KMS-11 (cell line): ENCODE measurements around the gene KCNAB1.

Experiments used
- H2AFZ ChIP-seq: fragments of 200-600 bp; sonication (generic); 2 replicates; pipeline ENCODE4 v1.6.1; 2016; ENCODE audit warnings: antibody characterized with exemption, mixed run types, low read depth
- H3K27ac ChIP-seq: fragments of 200-600 bp; sonication (generic); 2 replicates; pipeline ENCODE4 v1.6.1; 2016; ENCODE audit warnings: mild to moderate bottlenecking, mixed run types
- H3K27me3 ChIP-seq: fragments of 200-600 bp; sonication (generic); 2 replicates; pipeline ENCODE4 v1.6.1; 2017; ENCODE audit warnings: mild to moderate bottlenecking, low read depth, mixed run types, moderate library complexity; ENCODE audit not compliant: insufficient read depth
- H3K36me3 ChIP-seq: fragments of 200-600 bp; sonication (generic); 2 replicates; pipeline ENCODE4 v1.6.1; 2017; ENCODE audit warnings: mild to moderate bottlenecking, mixed run types; ENCODE audit not compliant: insufficient read depth
- H3K4me1 ChIP-seq: fragments of 200-600 bp; sonication (generic); 2 replicates; pipeline ENCODE4 v1.6.1; 2016; ENCODE audit warnings: mild to moderate bottlenecking, low read depth, mixed run types; ENCODE audit not compliant: poor library complexity, severe bottlenecking
- H3K4me2 ChIP-seq: fragments of 200-600 bp; sonication (generic); 2 replicates; pipeline ENCODE4 v1.7.0; 2016; ENCODE audit warnings: mild to moderate bottlenecking, mixed run types
- H3K4me3 ChIP-seq: fragments of 200-600 bp; sonication (generic); IDR thresholded peaks from 2 replicates; pipeline ENCODE4 v1.6.1; 2017; ENCODE audit warnings: low read depth, low read length, mixed read lengths; ENCODE audit not compliant: insufficient read depth
- H3K79me2 ChIP-seq: fragments of 200-600 bp; sonication (generic); 2 replicates; pipeline ENCODE4 v1.6.1; 2016; ENCODE audit warnings: low read depth, mixed run types; ENCODE audit not compliant: insufficient read depth
- H3K9ac ChIP-seq: fragments of 200-600 bp; sonication (generic); 2 replicates; pipeline ENCODE4 v1.6.1; 2016; ENCODE audit warnings: mild to moderate bottlenecking, mixed run types
- H4K20me1 ChIP-seq: fragments of 200-600 bp; sonication (generic); 2 replicates; pipeline ENCODE4 v1.6.1; 2016; ENCODE audit warnings: mild to moderate bottlenecking, mixed run types; ENCODE audit not compliant: insufficient read depth
- CTCF ChIP-seq: fragments of 200-600 bp; sonication (generic); conservative IDR thresholded peaks from 2 replicates; pipeline ENCODE4 v1.6.1; 2017; ENCODE audit warnings: low read depth, mild to moderate bottlenecking, antibody characterized with exemption, low read length, moderate library complexity, mixed read lengths

KCNAB1 gene

GRCh38 chr3:156471431-156471830 lies 351.1 kb downstream of the KCNAB1 start:
- Histone ChIP-seq H3K9ac (no peak overlapping the region), H3K4me1 (no peaks in the 10 kb centered on the region), H3K4me2 (no peak overlapping the region), H3K4me3 (no peak overlapping the region), H3K27ac (no peak overlapping the region), H3K79me2 (no peaks in the 10 kb centered on the region), H3K27me3 (no peaks in the 10 kb centered on the region), H2AFZ (no peak overlapping the region), H4K20me1 (no peaks in the 10 kb centered on the region), H3K36me3 (no peaks in the 10 kb centered on the region)
- TF ChIP-seq CTCF, result no peak

GRCh38 chr3:156472150-156472549 lies 351.8 kb downstream of the KCNAB1 start:
- Histone ChIP-seq H3K4me2 (no peak overlapping the region), H3K79me2 (no peaks in the 10 kb centered on the region), H3K9ac (no peak overlapping the region), H3K27ac (no peak overlapping the region), H3K27me3 (no peaks in the 10 kb centered on the region), H3K4me3 (no peak overlapping the region), H2AFZ (no peak overlapping the region), H3K4me1 (no peaks in the 10 kb centered on the region), H3K36me3 (no peaks in the 10 kb centered on the region), H4K20me1 (no peaks in the 10 kb centered on the region)
- TF ChIP-seq CTCF, result no peak; the same call in 1 of the 2 replicates

DNA sequence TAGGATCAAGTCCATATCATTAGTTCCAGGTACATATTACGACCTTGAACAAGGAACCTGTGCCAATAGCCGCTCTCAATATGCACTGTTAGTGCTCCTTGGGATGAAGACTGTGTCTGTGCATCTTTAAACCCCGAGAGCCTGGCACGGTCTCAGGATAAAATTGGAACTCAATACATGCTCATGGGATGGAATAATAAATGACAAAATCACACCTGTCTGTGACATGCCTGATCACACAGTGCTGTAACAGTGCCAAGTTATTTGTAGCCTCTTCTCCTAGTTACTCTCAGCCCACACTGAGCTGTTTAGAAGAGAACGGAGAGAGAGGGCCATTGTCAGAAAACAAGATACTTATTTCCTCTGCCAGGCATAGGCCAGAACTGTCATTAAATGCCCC lies 352.3 kb downstream of the KCNAB1 start:
- Histone ChIP-seq H3K79me2 (no peaks in the 10 kb centered on the region), H2AFZ (no peak overlapping the region), H3K36me3 (no peaks in the 10 kb centered on the region), H3K4me2 (no peak overlapping the region), H3K4me3 (no peak overlapping the region), H3K9ac (no peak overlapping the region), H3K27ac (no peak overlapping the region), H3K27me3 (no peaks in the 10 kb centered on the region), H3K4me1 (no peaks in the 10 kb centered on the region), H4K20me1 (no peaks in the 10 kb centered on the region)
- TF ChIP-seq CTCF, result no peak

DNA sequence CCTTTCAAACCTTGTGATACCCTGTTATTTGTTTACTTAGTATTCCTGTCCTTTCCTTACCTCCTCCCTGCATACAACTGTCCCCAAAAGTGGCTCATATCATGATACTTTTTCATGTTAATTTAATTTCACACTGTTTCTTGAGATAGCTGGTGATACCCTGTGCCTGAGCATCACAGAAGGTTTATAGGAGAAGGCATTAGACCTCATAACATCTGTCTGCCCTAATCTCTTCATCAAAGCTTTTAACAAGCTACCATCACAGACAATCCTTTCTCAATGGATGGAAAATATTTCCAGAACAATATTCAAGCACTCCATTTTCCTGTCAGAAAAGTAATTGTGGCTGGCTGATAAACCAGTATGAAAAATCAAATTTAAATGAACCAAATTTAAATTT lies 353.0 kb downstream of the KCNAB1 start:
- no peak overlapping the region for H3K27ac ChIP-seq

More for the DNA sequence above, 353.0 kb downstream of the KCNAB1 start:
- Histone ChIP-seq H2AFZ (no peak overlapping the region), H3K4me1 (no peaks in the 10 kb centered on the region), H4K20me1 (no peaks in the 10 kb centered on the region), H3K4me3 (no peak overlapping the region), H3K9ac (no peak overlapping the region), H3K4me2 (no peak overlapping the region), H3K36me3 (no peaks in the 10 kb centered on the region), H3K79me2 (no peaks in the 10 kb centered on the region), H3K27me3 (no peaks in the 10 kb centered on the region)
- no peak for TF ChIP-seq CTCF
